ENCODE measurements around the gene TNIP2.

DNA sequence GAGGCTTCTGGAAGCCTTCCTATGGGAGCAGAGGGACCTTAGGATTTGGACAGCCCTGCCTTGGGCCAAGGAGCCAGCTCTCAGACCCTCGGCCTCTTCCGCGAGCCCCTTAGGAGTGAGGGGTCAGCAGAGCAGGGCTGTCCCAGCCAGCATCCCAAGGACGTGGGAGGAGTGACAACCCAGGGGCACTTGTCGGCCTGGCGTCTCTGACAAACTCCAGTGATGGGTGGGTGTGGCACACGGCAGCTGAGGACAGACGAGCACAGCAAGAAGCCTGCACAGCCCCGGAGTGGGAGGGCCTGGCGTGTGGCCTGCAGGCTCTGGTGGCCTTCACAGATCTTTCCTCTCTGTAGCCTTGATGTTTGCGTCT lies 11.6 kb upstream of the TNIP2 start:
- TF ChIP-seq, protein P1, sequence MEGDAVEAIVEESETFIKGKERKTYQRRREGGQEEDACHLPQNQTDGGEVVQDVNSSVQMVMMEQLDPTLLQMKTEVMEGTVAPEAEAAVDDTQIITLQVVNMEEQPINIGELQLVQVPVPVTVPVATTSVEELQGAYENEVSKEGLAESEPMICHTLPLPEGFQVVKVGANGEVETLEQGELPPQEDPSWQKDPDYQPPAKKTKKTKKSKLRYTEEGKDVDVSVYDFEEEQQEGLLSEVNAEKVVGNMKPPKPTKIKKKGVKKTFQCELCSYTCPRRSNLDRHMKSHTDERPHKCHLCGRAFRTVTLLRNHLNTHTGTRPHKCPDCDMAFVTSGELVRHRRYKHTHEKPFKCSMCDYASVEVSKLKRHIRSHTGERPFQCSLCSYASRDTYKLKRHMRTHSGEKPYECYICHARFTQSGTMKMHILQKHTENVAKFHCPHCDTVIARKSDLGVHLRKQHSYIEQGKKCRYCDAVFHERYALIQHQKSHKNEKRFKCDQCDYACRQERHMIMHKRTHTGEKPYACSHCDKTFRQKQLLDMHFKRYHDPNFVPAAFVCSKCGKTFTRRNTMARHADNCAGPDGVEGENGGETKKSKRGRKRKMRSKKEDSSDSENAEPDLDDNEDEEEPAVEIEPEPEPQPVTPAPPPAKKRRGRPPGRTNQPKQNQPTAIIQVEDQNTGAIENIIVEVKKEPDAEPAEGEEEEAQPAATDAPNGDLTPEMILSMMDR (IDR thresholded peaks at IDR 0.05) = no peak
- TF ChIP-seq EP300 (IDR thresholded peaks at IDR 0.05) (no peak), POLR2AphosphoS5 (IDR thresholded peaks at IDR 0.05) (peak in 1 of 2 donors; percentile 9)

All from upper lobe of left lung (tissue), 4 donors.